ENCODE data around the gene ZG16.
"Not testable (repeated sequence)": the region's sequence is repeated elsewhere in the genome, so short reads cannot be mapped to it uniquely, and the experiment has no call there.

GRCh38 chr16:29757086-29757485, 21.0 kb upstream of the ZG16 start:
- TF ChIP-seq CTCF, POLR2A (IDR thresholded peaks at IDR 0.05): not testable (repeated sequence)
